Brain microvascular endothelial cell (primary cell): Measurements from ENCODE around the gene SPAG8.

ENCODE experiments used
- DNase-seq: peaks from one replicate; pipeline ENCODE4 v3.0.0-alpha.2; 2020
- H3K27ac ChIP-seq: fragments of 250-450 bp; sonication (Bioruptor Pico); 2 replicates; pipeline ENCODE4 v1.5.1; 2020; ENCODE audit warnings: mild to moderate bottlenecking, moderate library complexity
- H3K27me3 ChIP-seq: fragments of 250-450 bp; sonication (Bioruptor Pico); replicated peaks from 2 replicates; pipeline ENCODE4 v1.5.1; 2020; ENCODE audit warnings: mild to moderate bottlenecking
- H3K36me3 ChIP-seq: fragments of 250-450 bp; sonication (Bioruptor Pico); replicated peaks from 2 replicates; pipeline ENCODE4 v1.5.1; 2020; ENCODE audit warnings: mild to moderate bottlenecking
- H3K4me3 ChIP-seq: 2 replicates; pipeline ENCODE4 v1.5.1; 2011; ENCODE audit warnings: low read depth, mild to moderate bottlenecking, control low read depth, low read length, moderate library complexity
- in situ Hi-C: cut with HindIII; loops from 2 replicates; pipeline ENCODE4 v1.10.0; 2017; ENCODE audit warnings: low sequenced_read_pairs, low pct_ligation_motif_present
- TF ChIP-seq, protein P1 (sequence below): IDR thresholded peaks from 2 replicates; pipeline ENCODE4 v1.5.1; 2011; ENCODE audit warnings: low read depth, mild to moderate bottlenecking, moderate library complexity, low read length, control low read depth, inconsistent platforms; ENCODE audit errors: missing control alignments

SPAG8 gene

GRCh38 chr9:35856882-35857281, 44.8 kb upstream of the SPAG8 start:
- H3K4me3 ChIP-seq, result no peak overlapping the region
- no peaks in the 10 kb centered on the region for H3K36me3 ChIP-seq
- peaks cover 1% of the 10 kb centered on the region for H3K27me3 ChIP-seq
- in situ Hi-C loops, result no loop called here
- TF ChIP-seq, protein P1, sequence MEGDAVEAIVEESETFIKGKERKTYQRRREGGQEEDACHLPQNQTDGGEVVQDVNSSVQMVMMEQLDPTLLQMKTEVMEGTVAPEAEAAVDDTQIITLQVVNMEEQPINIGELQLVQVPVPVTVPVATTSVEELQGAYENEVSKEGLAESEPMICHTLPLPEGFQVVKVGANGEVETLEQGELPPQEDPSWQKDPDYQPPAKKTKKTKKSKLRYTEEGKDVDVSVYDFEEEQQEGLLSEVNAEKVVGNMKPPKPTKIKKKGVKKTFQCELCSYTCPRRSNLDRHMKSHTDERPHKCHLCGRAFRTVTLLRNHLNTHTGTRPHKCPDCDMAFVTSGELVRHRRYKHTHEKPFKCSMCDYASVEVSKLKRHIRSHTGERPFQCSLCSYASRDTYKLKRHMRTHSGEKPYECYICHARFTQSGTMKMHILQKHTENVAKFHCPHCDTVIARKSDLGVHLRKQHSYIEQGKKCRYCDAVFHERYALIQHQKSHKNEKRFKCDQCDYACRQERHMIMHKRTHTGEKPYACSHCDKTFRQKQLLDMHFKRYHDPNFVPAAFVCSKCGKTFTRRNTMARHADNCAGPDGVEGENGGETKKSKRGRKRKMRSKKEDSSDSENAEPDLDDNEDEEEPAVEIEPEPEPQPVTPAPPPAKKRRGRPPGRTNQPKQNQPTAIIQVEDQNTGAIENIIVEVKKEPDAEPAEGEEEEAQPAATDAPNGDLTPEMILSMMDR, result no peak
- DNase-seq, result no peak
- H3K27ac ChIP-seq, result no peak overlapping the region

DNA sequence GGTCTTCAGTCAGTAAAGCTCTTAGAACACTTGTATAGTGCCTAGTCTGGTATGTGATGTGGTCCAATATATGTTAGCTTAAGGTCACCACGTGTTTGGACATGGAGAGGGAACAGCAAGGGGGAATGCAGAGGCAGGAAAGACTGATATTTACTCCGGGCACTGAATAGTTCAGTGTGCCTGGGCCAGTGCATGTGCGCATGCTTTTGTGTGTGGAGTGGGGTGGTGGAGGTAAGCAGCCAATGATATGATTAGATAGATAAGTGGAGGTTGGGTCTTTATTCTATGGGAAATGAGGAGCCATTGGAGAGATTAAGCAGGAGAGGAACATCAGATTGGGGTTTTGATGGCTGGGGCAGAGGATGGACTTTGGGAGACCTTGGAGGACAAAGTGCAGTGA, 44.1 kb upstream of the SPAG8 start:
- Histone ChIP-seq H3K36me3 (no peaks in the 10 kb centered on the region), H3K27me3 (no peaks in the 10 kb centered on the region), H3K4me3 (no peak overlapping the region), H3K27ac (no peak overlapping the region)
- TF ChIP-seq, protein P1, result no peak
- DNase-seq, result no peak
- in situ Hi-C loops, result no loop called here

DNA sequence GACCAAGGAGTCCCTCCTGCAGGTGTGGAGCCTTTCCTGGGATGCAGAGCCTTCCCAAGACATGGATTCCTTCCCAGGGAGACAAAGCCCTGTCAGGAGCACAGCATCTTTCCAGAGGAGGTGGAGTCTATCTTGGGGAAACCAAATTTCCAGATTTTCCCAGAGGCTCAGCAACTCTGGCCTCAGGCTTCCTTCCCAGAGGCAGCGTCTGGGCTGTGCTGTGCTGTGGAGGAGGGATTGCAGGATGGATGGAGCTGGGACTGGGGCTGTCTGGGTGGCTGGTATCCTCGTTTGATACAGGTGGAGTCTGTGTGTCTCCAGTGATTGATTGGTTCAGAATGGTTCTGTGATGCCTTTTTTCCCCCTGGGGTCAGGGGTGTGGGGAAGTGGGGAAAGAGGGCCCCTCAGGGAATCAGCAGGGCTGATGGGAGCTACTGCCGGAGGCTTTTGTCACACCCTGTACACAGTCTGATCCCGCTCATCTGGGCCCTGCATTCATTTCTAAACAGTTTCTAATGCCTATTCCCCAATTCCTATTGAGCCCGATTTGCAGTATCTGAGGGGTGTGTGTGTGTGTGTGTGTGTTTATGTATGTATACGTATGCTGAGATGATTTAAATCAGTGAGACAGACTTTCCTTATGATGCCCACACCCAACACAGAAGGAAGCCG, 42.2 kb upstream of the SPAG8 start:
- DNase-seq, result no peak
- no peaks in the 10 kb centered on the region for H3K36me3 ChIP-seq
- H3K27ac ChIP-seq, result no peak overlapping the region
- no peak overlapping the region for H3K4me3 ChIP-seq
- H3K27me3 ChIP-seq, result no peaks in the 10 kb centered on the region
- TF ChIP-seq, protein P1, result no peak
- in situ Hi-C loops, result no loop called here

GRCh38 chr9:35852876-35853865, 41.1 kb upstream of the SPAG8 start:
- no peak for DNase-seq
- H3K4me3 ChIP-seq, result no peak overlapping the region
- no peak overlapping the region for H3K27ac ChIP-seq
- H3K27me3 ChIP-seq, result no peaks in the 10 kb centered on the region
- H3K36me3 ChIP-seq, result no peaks in the 10 kb centered on the region
- in situ Hi-C loops, result no loop called here
- TF ChIP-seq, protein P1, result no peak

DNA sequence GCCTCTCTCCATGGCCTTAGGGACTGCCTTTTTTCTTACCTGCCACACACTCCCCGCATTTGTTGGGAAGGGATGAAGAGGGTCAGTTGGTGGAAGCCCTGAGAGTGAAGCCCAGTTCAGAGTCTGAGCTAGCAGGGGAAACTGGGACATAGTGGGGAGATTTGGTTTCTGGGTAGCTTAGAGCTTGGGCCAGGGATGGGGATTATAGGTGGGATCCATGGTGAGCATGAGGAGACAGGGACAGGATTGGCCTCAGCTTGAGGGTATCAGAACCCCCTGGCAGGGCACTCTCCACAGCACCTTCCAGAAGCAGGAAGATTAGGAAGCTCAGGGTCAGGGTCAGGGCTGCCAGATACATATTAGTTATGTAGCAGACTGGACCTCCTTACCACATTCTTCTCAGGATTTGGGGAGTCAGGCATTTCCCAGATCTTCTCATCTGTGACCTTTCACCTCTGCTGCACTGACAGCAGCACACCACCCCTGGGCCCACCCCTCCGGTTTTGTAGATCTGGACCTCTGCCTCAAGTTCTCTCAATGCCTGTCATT, 40.3 kb upstream of the SPAG8 start:
- Histone ChIP-seq H3K4me3 (no peak overlapping the region), H3K36me3 (no peaks in the 10 kb centered on the region), H3K27me3 (no peaks in the 10 kb centered on the region), H3K27ac (no peak overlapping the region)
- in situ Hi-C loops, result no loop called here
- no peak for DNase-seq
- TF ChIP-seq, protein P1, result no peak
